ENCODE results near the gene LILRB4. TPM values are rescaled to one million over a fixed set of nuclear protein-coding genes. Genes with fewer than 3 reads are reported as not detected.

The LILRB4 gene
- total RNA-seq, 1 experiment from 2014 or later = not detected

DNA sequence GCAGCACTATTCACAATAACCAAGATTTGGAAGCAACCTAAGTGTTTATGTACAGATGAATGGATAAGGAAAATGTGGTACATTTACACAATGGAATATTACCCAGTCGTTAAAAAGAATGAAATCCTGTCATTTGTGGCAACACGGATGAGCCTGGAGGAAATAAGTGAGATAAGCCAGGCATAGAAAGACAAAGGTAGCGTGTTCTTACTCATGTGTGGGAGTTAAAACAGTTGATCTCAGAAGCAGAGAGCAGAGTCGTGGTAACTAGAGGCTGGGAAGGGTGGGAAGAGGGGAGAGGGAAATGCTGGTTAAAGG is 29.5 kb downstream of the LILRB4 start:
- DNase-seq (ENCODE audit: low spot score) (no peak), ATAC-seq (no peak)
- Mint-ChIP-seq H3K4me1 (no peaks in the 10 kb centered on the region), H3K9me3 (peaks cover 65% of the 10 kb centered on the region), H3K4me3 (no peak overlapping the region), H3K27ac (no peak overlapping the region), H3K36me3 (peaks cover 44% of the 10 kb centered on the region), H3K27me3 (ENCODE audit: low read depth) (peaks cover 7% of the 10 kb centered on the region; the same call in 1 of the 2 replicates)
- POLR2A ChIA-PET = no interaction called here
- CTCF ChIA-PET = no interaction called here
- TF ChIP-seq E2F1 (CRISPR knock-in tag; IDR thresholded peaks at IDR 0.05) (no peak), ZNF219 (CRISPR knock-in tag; IDR thresholded peaks at IDR 0.05; ENCODE audit: borderline replicate concordance) (no peak), NR2C2 (CRISPR knock-in tag; IDR thresholded peaks at IDR 0.05) (no peak), ZNF281 (CRISPR knock-in tag; IDR thresholded peaks at IDR 0.05) (no peak), NR1H2 (CRISPR knock-in tag; IDR thresholded peaks at IDR 0.05) (no peak), TP53 (CRISPR knock-in tag; IDR thresholded peaks at IDR 0.05) (no peak), TEAD1 (CRISPR knock-in tag; IDR thresholded peaks at IDR 0.05) (no peak)
- TF ChIP-seq, protein P1, sequence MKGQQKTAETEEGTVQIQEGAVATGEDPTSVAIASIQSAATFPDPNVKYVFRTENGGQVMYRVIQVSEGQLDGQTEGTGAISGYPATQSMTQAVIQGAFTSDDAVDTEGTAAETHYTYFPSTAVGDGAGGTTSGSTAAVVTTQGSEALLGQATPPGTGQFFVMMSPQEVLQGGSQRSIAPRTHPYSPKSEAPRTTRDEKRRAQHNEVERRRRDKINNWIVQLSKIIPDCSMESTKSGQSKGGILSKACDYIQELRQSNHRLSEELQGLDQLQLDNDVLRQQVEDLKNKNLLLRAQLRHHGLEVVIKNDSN (CRISPR knock-in tag; IDR thresholded peaks at IDR 0.05) = no peak
- TF ChIP-seq, protein P2, sequence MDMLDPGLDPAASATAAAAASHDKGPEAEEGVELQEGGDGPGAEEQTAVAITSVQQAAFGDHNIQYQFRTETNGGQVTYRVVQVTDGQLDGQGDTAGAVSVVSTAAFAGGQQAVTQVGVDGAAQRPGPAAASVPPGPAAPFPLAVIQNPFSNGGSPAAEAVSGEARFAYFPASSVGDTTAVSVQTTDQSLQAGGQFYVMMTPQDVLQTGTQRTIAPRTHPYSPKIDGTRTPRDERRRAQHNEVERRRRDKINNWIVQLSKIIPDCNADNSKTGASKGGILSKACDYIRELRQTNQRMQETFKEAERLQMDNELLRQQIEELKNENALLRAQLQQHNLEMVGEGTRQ (CRISPR knock-in tag; IDR thresholded peaks at IDR 0.05) = no peak

GRCh38 chr19:54694648-54695047 is 31.9 kb downstream of the LILRB4 start:
- Mint-ChIP-seq H3K27me3 (ENCODE audit: low read depth) (peaks cover 9% of the 10 kb centered on the region; the same call in 1 of the 2 replicates), H3K36me3 (peaks cover 48% of the 10 kb centered on the region), H3K4me1 (no peaks in the 10 kb centered on the region), H3K4me3 (no peak overlapping the region), H3K27ac (no peak overlapping the region), H3K9me3 (peaks cover 57% of the 10 kb centered on the region)
- ChIA-PET CTCF (no interaction called here), POLR2A (no interaction called here)
- DNase-seq (ENCODE audit: low spot score) (no peak), ATAC-seq (no peak)
- TF ChIP-seq, protein P3, sequence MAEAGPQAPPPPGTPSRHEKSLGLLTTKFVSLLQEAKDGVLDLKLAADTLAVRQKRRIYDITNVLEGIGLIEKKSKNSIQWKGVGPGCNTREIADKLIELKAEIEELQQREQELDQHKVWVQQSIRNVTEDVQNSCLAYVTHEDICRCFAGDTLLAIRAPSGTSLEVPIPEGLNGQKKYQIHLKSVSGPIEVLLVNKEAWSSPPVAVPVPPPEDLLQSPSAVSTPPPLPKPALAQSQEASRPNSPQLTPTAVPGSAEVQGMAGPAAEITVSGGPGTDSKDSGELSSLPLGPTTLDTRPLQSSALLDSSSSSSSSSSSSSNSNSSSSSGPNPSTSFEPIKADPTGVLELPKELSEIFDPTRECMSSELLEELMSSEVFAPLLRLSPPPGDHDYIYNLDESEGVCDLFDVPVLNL (CRISPR knock-in tag; IDR thresholded peaks at IDR 0.05; ENCODE audit: borderline replicate concordance, low read depth) = no peak
- no peak for TF ChIP-seq EMX1 (CRISPR knock-in tag; IDR thresholded peaks at IDR 0.05)
- no peak for TF ChIP-seq TCF7 (CRISPR knock-in tag; IDR thresholded peaks at IDR 0.05; ENCODE audit: low read depth)
- TF ChIP-seq E2F1 (CRISPR knock-in tag; IDR thresholded peaks at IDR 0.05) = no peak
- no peak for TF ChIP-seq NR1H2 (CRISPR knock-in tag; IDR thresholded peaks at IDR 0.05)
- no peak for TF ChIP-seq ZNF317 (CRISPR knock-in tag; IDR thresholded peaks at IDR 0.05; ENCODE audit: borderline replicate concordance, low read depth)
- no peak for TF ChIP-seq NFYB (CRISPR knock-in tag; conservative IDR thresholded peaks at IDR 0.05; ENCODE audit: low read depth)
- no peak for TF ChIP-seq ZNF396 (CRISPR knock-in tag; IDR thresholded peaks at IDR 0.05; ENCODE audit: borderline replicate concordance)
- TF ChIP-seq IRF1 (CRISPR knock-in tag; IDR thresholded peaks at IDR 0.05) = no peak
- no peak for TF ChIP-seq RELA (CRISPR knock-in tag; IDR thresholded peaks at IDR 0.05; ENCODE audit: borderline replicate concordance)
- no peak for TF ChIP-seq ZNF423 (CRISPR knock-in tag; IDR thresholded peaks at IDR 0.05)
- TF ChIP-seq, protein P4, sequence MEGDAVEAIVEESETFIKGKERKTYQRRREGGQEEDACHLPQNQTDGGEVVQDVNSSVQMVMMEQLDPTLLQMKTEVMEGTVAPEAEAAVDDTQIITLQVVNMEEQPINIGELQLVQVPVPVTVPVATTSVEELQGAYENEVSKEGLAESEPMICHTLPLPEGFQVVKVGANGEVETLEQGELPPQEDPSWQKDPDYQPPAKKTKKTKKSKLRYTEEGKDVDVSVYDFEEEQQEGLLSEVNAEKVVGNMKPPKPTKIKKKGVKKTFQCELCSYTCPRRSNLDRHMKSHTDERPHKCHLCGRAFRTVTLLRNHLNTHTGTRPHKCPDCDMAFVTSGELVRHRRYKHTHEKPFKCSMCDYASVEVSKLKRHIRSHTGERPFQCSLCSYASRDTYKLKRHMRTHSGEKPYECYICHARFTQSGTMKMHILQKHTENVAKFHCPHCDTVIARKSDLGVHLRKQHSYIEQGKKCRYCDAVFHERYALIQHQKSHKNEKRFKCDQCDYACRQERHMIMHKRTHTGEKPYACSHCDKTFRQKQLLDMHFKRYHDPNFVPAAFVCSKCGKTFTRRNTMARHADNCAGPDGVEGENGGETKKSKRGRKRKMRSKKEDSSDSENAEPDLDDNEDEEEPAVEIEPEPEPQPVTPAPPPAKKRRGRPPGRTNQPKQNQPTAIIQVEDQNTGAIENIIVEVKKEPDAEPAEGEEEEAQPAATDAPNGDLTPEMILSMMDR (IDR thresholded peaks at IDR 0.05) = no peak
- no peak for TF ChIP-seq ATF3 (CRISPR knock-in tag; conservative IDR thresholded peaks at IDR 0.05)
- no peak for TF ChIP-seq FOXK1 (CRISPR knock-in tag; IDR thresholded peaks at IDR 0.05)
- no peak for TF ChIP-seq ELF4 (CRISPR knock-in tag; IDR thresholded peaks at IDR 0.05; ENCODE audit: low read depth)
